Panc1 (cell line): ENCODE results near the gene PPP1R3D.

ENCODE experiments used
- CTCF ChIP-seq: fragments of 450-650 bp; IDR thresholded peaks from 2 replicates; pipeline ENCODE4 v1.5.1; 2017; ENCODE audit warnings: mild to moderate bottlenecking
- POLR2AphosphoS5 ChIP-seq: IDR thresholded peaks from 2 replicates; pipeline ENCODE4 v1.6.1; 2012; ENCODE audit warnings: mild to moderate bottlenecking, low read depth, low read length, moderate library complexity
- REST ChIP-seq, 2 experiments: IDR thresholded peaks; 2 replicates each; pipeline ENCODE4 v1.6.1; 2011 to 2012; ENCODE audit warnings: low read depth in 2 of 2, control low read depth in 1 of 2, low read length in 1 of 2, mild to moderate bottlenecking in 1 of 2, moderate library complexity in 1 of 2; ENCODE audit not compliant: insufficient read depth in 1 of 2
- TCF7L2 ChIP-seq: IDR thresholded peaks from 2 replicates; pipeline ENCODE4 v1.6.1; 2011; ENCODE audit warnings: mild to moderate bottlenecking, low read depth, low read length, inconsistent platforms

GRCh38 chr20:59938696-59939051, 1.4 kb downstream of the PPP1R3D start:
- TF ChIP-seq CTCF (no peak), TCF7L2 (no peak), REST (IDR thresholded peaks at IDR 0.05; ENCODE audit: insufficient read depth in 1 of 2, low read depth in 2 of 2, low read length in 1 of 2) (no peak), POLR2AphosphoS5 (no peak)
